ENCODE data around the gene DIP2B.

Gene DIP2B

GRCh38 chr12:50786498-50787231 is 281.9 kb downstream of the DIP2B start:
- no peak overlapping the region for H3K4me3 ChIP-seq (ENCODE audit: low read depth in 1 of 2, low read length in 2 of 2)
- no peak overlapping the region for H3K9ac ChIP-seq (ENCODE audit: low read length)
- H3K36me3 ChIP-seq (ENCODE audit: insufficient read depth, low read length), result no peaks in the 10 kb centered on the region
- H3K4me1 ChIP-seq (ENCODE audit: insufficient read depth, low read length), result no peaks in the 10 kb centered on the region
- no peak overlapping the region for H3K27ac ChIP-seq (ENCODE audit: low read depth, low read length)
- no peaks in the 10 kb centered on the region for H3K27me3 ChIP-seq (ENCODE audit: control insufficient read depth in 1 of 2, insufficient read depth in 2 of 2, low read length in 2 of 2)
- H3K9me3 ChIP-seq (ENCODE audit: low read length), result no peaks in the 10 kb centered on the region

GRCh38 chr12:50787618-50788017 is 282.8 kb downstream of the DIP2B start:
- no peaks in the 10 kb centered on the region for H3K36me3 ChIP-seq (ENCODE audit: insufficient read depth, low read length)

DNA sequence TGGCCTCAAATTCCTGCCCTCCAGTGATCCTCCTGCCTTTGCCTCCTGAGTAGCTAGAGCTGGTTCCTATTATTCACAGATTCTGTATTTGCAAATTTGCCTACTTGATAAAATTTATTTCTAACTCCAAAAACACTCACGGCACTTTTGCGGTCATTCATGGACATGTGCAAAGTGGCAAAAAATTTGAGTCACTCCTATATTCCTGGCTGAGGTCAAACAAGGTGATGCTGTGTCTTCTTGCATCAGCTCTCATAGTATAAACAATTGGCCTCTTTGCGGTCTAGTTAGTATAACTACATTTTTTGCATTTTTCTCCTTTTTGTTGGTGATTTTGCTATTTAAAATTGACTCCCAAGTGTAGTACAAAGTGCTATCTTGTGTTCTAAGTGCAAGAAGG is 283.8 kb downstream of the DIP2B start:
- no peaks in the 10 kb centered on the region for H3K4me1 ChIP-seq (ENCODE audit: insufficient read depth, low read length)
- no peaks in the 10 kb centered on the region for H3K27me3 ChIP-seq (ENCODE audit: control insufficient read depth in 1 of 2, insufficient read depth in 2 of 2, low read length in 2 of 2)
- H3K9me3 ChIP-seq (ENCODE audit: low read length), result no peaks in the 10 kb centered on the region
- no peak overlapping the region for H3K27ac ChIP-seq (ENCODE audit: low read depth, low read length)
- H3K9ac ChIP-seq (ENCODE audit: low read length), result no peak overlapping the region
- no peaks in the 10 kb centered on the region for H3K36me3 ChIP-seq (ENCODE audit: insufficient read depth, low read length)
- H3K4me3 ChIP-seq (ENCODE audit: low read depth in 1 of 2, low read length in 2 of 2), result no peak overlapping the region

More at GRCh38 chr12:50787618-50788017, 282.8 kb downstream of the DIP2B start:
- H3K27me3 ChIP-seq (ENCODE audit: control insufficient read depth in 1 of 2, insufficient read depth in 2 of 2, low read length in 2 of 2), result no peaks in the 10 kb centered on the region
- H3K27ac ChIP-seq (ENCODE audit: low read depth, low read length), result no peak overlapping the region
- no peaks in the 10 kb centered on the region for H3K9me3 ChIP-seq (ENCODE audit: low read length)
- no peaks in the 10 kb centered on the region for H3K4me1 ChIP-seq (ENCODE audit: insufficient read depth, low read length)
- no peak overlapping the region for H3K4me3 ChIP-seq (ENCODE audit: low read depth in 1 of 2, low read length in 2 of 2)
- no peak overlapping the region for H3K9ac ChIP-seq (ENCODE audit: low read length)

- Histone ChIP-seq H3K9ac (ENCODE audit: low read length) (no peak overlapping the region), H3K9me3 (ENCODE audit: low read length) (no peaks in the 10 kb centered on the region), H3K27me3 (ENCODE audit: control insufficient read depth in 1 of 2, insufficient read depth in 2 of 2, low read length in 2 of 2) (no peaks in the 10 kb centered on the region), H3K4me1 (ENCODE audit: insufficient read depth, low read length) (no peaks in the 10 kb centered on the region), H3K27ac (ENCODE audit: low read depth, low read length) (no peak overlapping the region), H3K4me3 (ENCODE audit: low read depth in 1 of 2, low read length in 2 of 2) (no peak overlapping the region), H3K36me3 (ENCODE audit: insufficient read depth, low read length) (no peaks in the 10 kb centered on the region)
Measured at GRCh38 chr12:50790081-50790480, 285.3 kb downstream of the DIP2B start.
